HCT116 (cell line): ENCODE data around the gene HLA-DPA1. TPM values are rescaled to one million over a fixed set of nuclear protein-coding genes. Genes with fewer than 3 reads are reported as not detected.

Source experiments
- ATAC-seq: fragments of 200-7000 bp; cut with Tn5 transposase; 2 replicates; pipeline ENCODE4 v1.9.1; 2020; ENCODE audit warnings: mild to moderate bottlenecking, moderate library complexity
- BruUV-seq: library from RNA; stranded (reverse); fragments of 400-500 nt; replicated peaks from 2 replicates; lab custom pipeline; 2021; lab: Mats Ljungman, UMichigan
- CTCF ChIA-PET: fragments of 300-600 bp; sonication (Branson Sonifier 250); formaldehyde crosslinking; loops from one replicate; lab custom pipeline; 2021; ENCODE audit warnings: antibody characterized with exemption; lab: Charles Lee
- POLR2A ChIA-PET: fragments of 300-600, 350-600 bp; sonication (Branson Sonifier 250); formaldehyde crosslinking; loops from one replicate; lab custom pipeline; 2021; ENCODE audit warnings: antibody characterized with exemption; lab: Charles Lee
- RAD21 ChIA-PET, 2 experiments: fragments of 300-600 bp; sonication (Branson Sonifier 250); formaldehyde crosslinking; loops; one replicate each; lab custom pipeline; 2023; ENCODE audit warnings: low total read pairs in 2 of 2; ENCODE audit not compliant: uncharacterized antibody in 2 of 2, unreplicated experiment in 2 of 2, low non-redundant PET in 1 of 2; lab: Charles Lee
- DNase-seq: peaks from one replicate; pipeline ENCODE4 v3.0.0-alpha.2; 2010; ENCODE audit warnings: low read depth, low spot score
- H2AFZ ChIP-seq: fragments of 200-600 bp; shearing (Covaris generic), sonication (generic); 2 replicates; pipeline ENCODE4 v1.6.1; 2017; ENCODE audit warnings: low read depth, mixed run types, mixed read lengths, antibody characterized with exemption, low read length; ENCODE audit not compliant: poor library complexity, severe bottlenecking
- H3K27ac ChIP-seq: 2 replicates; pipeline ENCODE4 v1.5.1; 2012; ENCODE audit warnings: low read depth, low read length
- H3K27me3 ChIP-seq: fragments of 200-600 bp; sonication (generic); 2 replicates; pipeline ENCODE4 v1.6.1; 2016; ENCODE audit warnings: mixed run types, low read length, mixed read lengths; ENCODE audit not compliant: insufficient read depth
- H3K36me3 ChIP-seq, 2 experiments: fragments of 200-500 bp in 1 of 2; fragments of 200-600 bp in 1 of 2; sonication (Bioruptor generic) in 1 of 2; sonication (generic) in 1 of 2; 2 replicates each; pipeline versions ENCODE4 v1.5.1 to v1.6.1; 2014 to 2016; ENCODE audit warnings: low read length in 2 of 2, inconsistent platforms in 1 of 2, mixed read lengths in 1 of 2, mixed run types in 1 of 2; ENCODE audit not compliant: insufficient read depth in 2 of 2, control insufficient read depth in 1 of 2
- H3K4me1 ChIP-seq, 2 experiments: fragments of 200-600 bp in 1 of 2; sonication (generic) in 1 of 2; 2 replicates each; pipeline versions ENCODE4 v1.5.1 to v1.6.1; 2012 to 2017; ENCODE audit warnings: low read length in 2 of 2, inconsistent platforms in 1 of 2, mild to moderate bottlenecking in 1 of 2, mixed read lengths in 1 of 2, mixed run types in 1 of 2, moderate library complexity in 1 of 2; ENCODE audit not compliant: insufficient read depth in 2 of 2, control insufficient read depth in 1 of 2
- H3K4me2 ChIP-seq: fragments of 200-600 bp; sonication (generic); 2 replicates; pipeline ENCODE4 v1.6.1; 2017; ENCODE audit warnings: mixed run types, low read length, mixed read lengths
- H3K4me3 ChIP-seq, 2 experiments: fragments of 200-600 bp in 1 of 2; sonication (generic) in 1 of 2; replicated peaks in 1 of 2; 2 replicates each; pipeline ENCODE4 v1.5.1; 2011 to 2016; ENCODE audit warnings: low read length in 2 of 2, control low read depth in 1 of 2, low read depth in 1 of 2, mild to moderate bottlenecking in 1 of 2, mixed read lengths in 1 of 2, mixed run types in 1 of 2
- H3K79me2 ChIP-seq: fragments of 200-600 bp; sonication (generic); 2 replicates; pipeline ENCODE4 v1.6.1; 2017; ENCODE audit warnings: mild to moderate bottlenecking, mixed run types, low read length, moderate library complexity, mixed read lengths; ENCODE audit not compliant: insufficient read depth
- H3K9ac ChIP-seq: fragments of 200-600 bp; sonication (generic); 2 replicates; pipeline ENCODE4 v1.6.1; 2016; ENCODE audit warnings: low read length, mixed read lengths
- H3K9me2 ChIP-seq: fragments of 200-600 bp; sonication (generic), shearing (Covaris generic); 2 replicates; pipeline ENCODE4 v1.6.1; 2017; ENCODE audit warnings: mixed run types, mild to moderate bottlenecking, moderate library complexity; ENCODE audit not compliant: insufficient read depth
- H3K9me3 ChIP-seq, 2 experiments: fragments of 200-500 bp in 1 of 2; fragments of 200-600 bp in 1 of 2; sonication (Bioruptor generic) in 1 of 2; sonication (generic) in 1 of 2; 2 replicates each; pipeline ENCODE4 v1.6.1; 2014 to 2017; ENCODE audit warnings: low read length in 2 of 2, mixed read lengths in 2 of 2, inconsistent platforms in 1 of 2, low read depth in 1 of 2, mild to moderate bottlenecking in 1 of 2, mixed run types in 1 of 2, moderate library complexity in 1 of 2; ENCODE audit not compliant: control insufficient read depth in 1 of 2, insufficient read depth in 1 of 2
- H4K20me1 ChIP-seq: fragments of 200-600 bp; sonication (generic), shearing (Covaris generic); 2 replicates; pipeline ENCODE4 v1.6.1; 2017; ENCODE audit warnings: mixed run types, mild to moderate bottlenecking, moderate library complexity; ENCODE audit not compliant: insufficient read depth
- ATF3 ChIP-seq: IDR thresholded peaks from 2 replicates; pipeline ENCODE4 v1.6.1; 2012
- CTCF ChIP-seq, 3 experiments: fragments of 200-600 bp in 1 of 3; sonication (generic) in 1 of 3; IDR thresholded peaks in 2 of 3; conservative IDR thresholded peaks in 1 of 3; 2 replicates each; pipeline ENCODE4 v1.5.1; 2012 to 2017; ENCODE audit warnings: low read depth in 2 of 3, low read length in 2 of 3, antibody characterized with exemption in 1 of 3, borderline replicate concordance in 1 of 3, control low read depth in 1 of 3, mild to moderate bottlenecking in 1 of 3, mixed read lengths in 1 of 3, mixed run types in 1 of 3, moderate library complexity in 1 of 3; ENCODE audit not compliant: insufficient read depth in 1 of 3
- EGR1 ChIP-seq: IDR thresholded peaks from 2 replicates; pipeline ENCODE4 v1.6.1; 2012; ENCODE audit warnings: low read depth
- EZH2 ChIP-seq: fragments of 200-600 bp; sonication (generic); IDR thresholded peaks from 2 replicates; pipeline ENCODE4 v1.6.1; 2017; ENCODE audit warnings: antibody characterized with exemption, mixed run types
- FOSL1 ChIP-seq: IDR thresholded peaks from 2 replicates; pipeline ENCODE4 v1.6.1; 2012; ENCODE audit warnings: low read depth
- JUND ChIP-seq: IDR thresholded peaks from 2 replicates; pipeline ENCODE4 v1.6.1; 2012
- POLR2A ChIP-seq: IDR thresholded peaks from 2 replicates; pipeline ENCODE4 v1.7.0; 2011; ENCODE audit warnings: borderline replicate concordance; ENCODE audit not compliant: insufficient read depth, insufficient read length; ENCODE audit errors: extremely low read depth
- RAD21 ChIP-seq: IDR thresholded peaks from 2 replicates; pipeline ENCODE4 v1.6.1; 2012; ENCODE audit warnings: low read depth, mild to moderate bottlenecking
- REST ChIP-seq: IDR thresholded peaks from 2 replicates; pipeline ENCODE4 v1.6.1; 2012; ENCODE audit warnings: low read depth
- TCF7L2 ChIP-seq: IDR thresholded peaks from 2 replicates; pipeline ENCODE4 v1.7.0; 2011; ENCODE audit warnings: borderline replicate concordance, inconsistent platforms; ENCODE audit not compliant: insufficient read depth, insufficient read length; ENCODE audit errors: extremely low read depth
- YY1 ChIP-seq: IDR thresholded peaks from 2 replicates; pipeline ENCODE4 v1.6.1; 2011; ENCODE audit warnings: low read length, low read depth, moderate library complexity, mild to moderate bottlenecking; ENCODE audit not compliant: insufficient replicate concordance; ENCODE audit errors: extremely low read depth
- ZBTB33 ChIP-seq: IDR thresholded peaks from 2 replicates; pipeline ENCODE4 v1.6.1; 2011; ENCODE audit warnings: mild to moderate bottlenecking, low read length, moderate library complexity; ENCODE audit not compliant: insufficient replicate concordance; ENCODE audit errors: extremely low read depth
- ZFX ChIP-seq: fragments of 450-650 bp; IDR thresholded peaks from 2 replicates; pipeline ENCODE4 v1.6.1; 2017
- ZNF274 ChIP-seq: fragments of 200-500 bp; sonication (Bioruptor generic); IDR thresholded peaks from 2 replicates; pipeline ENCODE4 v1.6.1; 2014; ENCODE audit warnings: mild to moderate bottlenecking, low read depth, low read length, inconsistent platforms
- intact Hi-C: fragments of 100-400 bp; cut with micrococcal nuclease; formaldehyde crosslinking; loops from 2 replicates; pipeline ENCODE4 v1.10.0; 2022
- total RNA-seq: library from RNA; stranded (reverse); gene quantifications from one replicate; pipeline ENCODE4 v1.2.1, GENCODE V29; 2021; ENCODE audit not compliant: unreplicated experiment

The HLA-DPA1 gene
- total RNA-seq, 1 experiment from 2014 or later: 0.89 TPM

GRCh38 chr6:33029328-33030184 lies 43.9 kb downstream of the HLA-DPA1 start (continued):
- TF ChIP-seq ZBTB33 (no peak), ZFX (no peak), TCF7L2 (no peak), YY1 (no peak), EGR1 (no peak), POLR2A (no peak)

GRCh38 chr6:33028220-33028849 lies 45.1 kb downstream of the HLA-DPA1 start:
- Histone ChIP-seq H3K9me3 (no peaks in the 10 kb centered on the region), H4K20me1 (no peaks in the 10 kb centered on the region), H2AFZ (no peak overlapping the region), H3K9me2 (no peaks in the 10 kb centered on the region), H3K4me1 (no peaks in the 10 kb centered on the region), H3K4me2 (no peak overlapping the region), H3K36me3 (no peaks in the 10 kb centered on the region), H3K27ac (no peak overlapping the region), H3K27me3 (peaks cover 22% of the 10 kb centered on the region), H3K79me2 (no peaks in the 10 kb centered on the region), H3K4me3 (no peak overlapping the region), H3K9ac (no peak overlapping the region)
- DNase-seq (no peak), ATAC-seq (no peak)
- ChIA-PET CTCF (interaction anchor here (1.6 kb wide), 1 partner anchor 12 kb away, joined by 4 read pairs; no protein-coding TSS in a partner anchor), RAD21 (no interaction called here), POLR2A (no interaction called here)
- no TSS peak for BruUV-seq
- intact Hi-C loops: no loop called here
- TF ChIP-seq ZFX (no peak), JUND (no peak), REST (no peak), CTCF (IDR thresholded peaks at IDR 0.05 in 2 of 3, conservative IDR thresholded peaks at IDR 0.05 in 1 of 3; ENCODE audit: borderline replicate concordance in 1 of 3, insufficient read depth in 1 of 3, low read depth in 2 of 3, low read length in 2 of 3) (no peak), POLR2A (no peak), YY1 (no peak), ZNF274 (no peak), TCF7L2 (no peak), ATF3 (no peak), RAD21 (no peak), FOSL1 (no peak), EGR1 (no peak), EZH2 (no peak)
